AG04450 (cell line): ENCODE results near the gene COL13A1. TPM values are rescaled to one million over a fixed set of nuclear protein-coding genes. Genes with fewer than 3 reads are reported as not detected.

Experiments used
- CTCF ChIA-PET: fragments of 300-600, 350-600 bp; formaldehyde crosslinking; extraction: SDS; loops from one replicate; lab custom pipeline; 2022; ENCODE audit warnings: antibody characterized with exemption, inconsistent platforms; lab: Charles Lee
- POLR2A ChIA-PET: fragments of 350-600 bp; formaldehyde crosslinking; extraction: SDS; loops from one replicate; lab custom pipeline; 2021; ENCODE audit warnings: antibody characterized with exemption, inconsistent platforms; lab: Yijun Ruan, JAX
- DNase-seq: peaks from one replicate; pipeline ENCODE4 v3.0.0-alpha.2; 2011; ENCODE audit warnings: low read depth, low spot score
- H3K27ac ChIP-seq: one replicate; pipeline ENCODE4 v1.5.1; 2012; ENCODE audit warnings: low read depth, low read length, control low read depth
- H3K27me3 ChIP-seq: one replicate; pipeline ENCODE4 v1.6.0; 2012; ENCODE audit warnings: low read length; ENCODE audit not compliant: control insufficient read depth, insufficient read depth
- H3K4me3 ChIP-seq: 2 replicates; pipeline ENCODE4 v1.5.1; 2011; ENCODE audit warnings: mild to moderate bottlenecking, low read depth, low read length, control low read depth
- H3K9me3 ChIP-seq: 2 replicates; pipeline ENCODE4 v1.5.1; 2012; ENCODE audit warnings: low read length; ENCODE audit not compliant: control insufficient read depth, insufficient read depth
- polyA plus RNA-seq: library from polyadenylated mRNA; depleted of rRNA; stranded (reverse); fragments of >200 nt; gene quantifications from 2 replicates; pipeline ENCODE4 v1.2.3, GENCODE V29; 2011
- TF ChIP-seq, protein P1 (sequence below): IDR thresholded peaks from 2 replicates; pipeline ENCODE4 v1.5.1; 2011; ENCODE audit warnings: low read depth, low read length, control low read depth, inconsistent platforms

Gene COL13A1
- polyA plus RNA-seq, 1 experiment, result 13.1 TPM

DNA sequence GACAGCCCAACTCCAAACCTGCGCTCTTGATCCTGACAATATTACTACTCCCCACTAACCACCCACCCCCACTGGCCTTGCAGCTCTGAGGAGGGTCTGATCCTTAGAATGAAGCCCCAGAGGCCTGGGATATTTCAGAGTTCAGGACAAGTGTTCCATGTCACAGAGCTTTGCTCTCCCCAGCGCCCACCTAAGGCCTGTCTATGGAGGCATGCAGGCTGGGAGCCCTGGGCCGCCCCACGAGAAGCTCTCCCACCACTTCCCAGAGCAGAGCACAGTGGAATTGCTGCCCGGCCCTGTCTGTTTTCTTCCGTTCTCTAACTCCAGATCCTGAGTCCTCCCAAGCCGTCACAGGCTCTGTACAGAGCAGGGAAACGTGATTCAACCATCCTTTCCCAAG is 74.6 kb downstream of the COL13A1 start:
- DNase-seq, result no peak
- CTCF ChIA-PET, result interaction anchor here (1.2 kb wide), 1 partner anchor 25 kb away, joined by 3 read pairs; no protein-coding TSS in a partner anchor

DNA sequence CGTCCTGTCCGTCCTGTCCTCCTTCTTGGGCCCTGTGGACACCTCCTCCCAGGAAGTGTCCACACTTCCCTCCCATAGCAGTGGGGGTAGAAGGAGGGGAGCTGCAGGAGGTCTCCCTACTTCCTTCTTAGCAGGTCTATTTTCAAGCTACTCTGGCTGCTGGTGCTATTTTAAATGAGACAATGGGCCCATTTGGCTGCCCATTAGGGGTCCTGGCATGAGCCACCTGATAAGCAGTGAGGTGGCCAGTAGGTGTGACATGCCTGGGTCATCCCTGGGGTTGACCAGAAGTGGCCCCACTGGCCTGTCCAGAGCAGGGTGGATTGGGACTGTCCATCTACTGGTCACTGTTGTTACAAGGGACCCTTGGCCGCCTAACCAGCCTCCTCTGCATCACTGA is 75.2 kb downstream of the COL13A1 start:
- H3K27me3 ChIP-seq, result no peaks in the 10 kb centered on the region
- H3K4me3 ChIP-seq, result no peak overlapping the region
- POLR2A ChIA-PET, result no interaction called here
- H3K9me3 ChIP-seq, result no peaks in the 10 kb centered on the region
- CTCF ChIA-PET, result interaction anchor here (1.5 kb wide), 1 partner anchor 38 kb away, joined by 4 read pairs; no protein-coding TSS in a partner anchor
- TF ChIP-seq, protein P1, sequence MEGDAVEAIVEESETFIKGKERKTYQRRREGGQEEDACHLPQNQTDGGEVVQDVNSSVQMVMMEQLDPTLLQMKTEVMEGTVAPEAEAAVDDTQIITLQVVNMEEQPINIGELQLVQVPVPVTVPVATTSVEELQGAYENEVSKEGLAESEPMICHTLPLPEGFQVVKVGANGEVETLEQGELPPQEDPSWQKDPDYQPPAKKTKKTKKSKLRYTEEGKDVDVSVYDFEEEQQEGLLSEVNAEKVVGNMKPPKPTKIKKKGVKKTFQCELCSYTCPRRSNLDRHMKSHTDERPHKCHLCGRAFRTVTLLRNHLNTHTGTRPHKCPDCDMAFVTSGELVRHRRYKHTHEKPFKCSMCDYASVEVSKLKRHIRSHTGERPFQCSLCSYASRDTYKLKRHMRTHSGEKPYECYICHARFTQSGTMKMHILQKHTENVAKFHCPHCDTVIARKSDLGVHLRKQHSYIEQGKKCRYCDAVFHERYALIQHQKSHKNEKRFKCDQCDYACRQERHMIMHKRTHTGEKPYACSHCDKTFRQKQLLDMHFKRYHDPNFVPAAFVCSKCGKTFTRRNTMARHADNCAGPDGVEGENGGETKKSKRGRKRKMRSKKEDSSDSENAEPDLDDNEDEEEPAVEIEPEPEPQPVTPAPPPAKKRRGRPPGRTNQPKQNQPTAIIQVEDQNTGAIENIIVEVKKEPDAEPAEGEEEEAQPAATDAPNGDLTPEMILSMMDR, result no peak
- DNase-seq, result no peak
- no peak overlapping the region for H3K27ac ChIP-seq

More for the DNA sequence above, 74.6 kb downstream of the COL13A1 start:
- no peaks in the 10 kb centered on the region for H3K9me3 ChIP-seq
- H3K27ac ChIP-seq, result no peak overlapping the region
- H3K27me3 ChIP-seq, result no peaks in the 10 kb centered on the region
- no peak overlapping the region for H3K4me3 ChIP-seq
- TF ChIP-seq, protein P1, result no peak
- POLR2A ChIA-PET, result no interaction called here

DNA sequence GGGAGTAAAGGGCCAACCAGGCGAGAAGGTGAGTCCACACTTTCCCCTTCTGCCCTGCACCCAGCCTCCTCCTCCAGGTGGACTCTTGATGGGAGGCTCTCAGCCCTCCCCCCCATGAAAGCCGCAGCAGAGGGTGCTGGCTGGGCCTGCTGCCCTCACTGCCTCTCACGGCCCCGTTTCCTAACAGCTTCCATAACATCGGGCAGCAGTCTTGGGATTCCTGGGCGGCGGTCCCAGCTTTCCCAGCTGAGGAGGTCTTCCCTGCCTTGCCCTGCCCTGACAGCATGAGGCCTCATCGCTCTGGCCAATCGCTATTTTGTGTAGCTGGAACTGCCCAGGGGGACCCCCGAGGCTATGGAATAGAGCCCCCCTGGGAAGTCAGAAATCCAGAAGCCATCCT is 76.3 kb downstream of the COL13A1 start:
- Histone ChIP-seq H3K9me3 (no peaks in the 10 kb centered on the region), H3K4me3 (no peak overlapping the region), H3K27ac (no peak overlapping the region), H3K27me3 (no peaks in the 10 kb centered on the region)
- POLR2A ChIA-PET, result no interaction called here
- TF ChIP-seq, protein P1, result no peak
- no peak for DNase-seq
- CTCF ChIA-PET, result interaction anchor here (1.5 kb wide), 2 partner anchors 37 to 78 kb away, joined by 3 to 4 read pairs; no protein-coding TSS in a partner anchor

DNA sequence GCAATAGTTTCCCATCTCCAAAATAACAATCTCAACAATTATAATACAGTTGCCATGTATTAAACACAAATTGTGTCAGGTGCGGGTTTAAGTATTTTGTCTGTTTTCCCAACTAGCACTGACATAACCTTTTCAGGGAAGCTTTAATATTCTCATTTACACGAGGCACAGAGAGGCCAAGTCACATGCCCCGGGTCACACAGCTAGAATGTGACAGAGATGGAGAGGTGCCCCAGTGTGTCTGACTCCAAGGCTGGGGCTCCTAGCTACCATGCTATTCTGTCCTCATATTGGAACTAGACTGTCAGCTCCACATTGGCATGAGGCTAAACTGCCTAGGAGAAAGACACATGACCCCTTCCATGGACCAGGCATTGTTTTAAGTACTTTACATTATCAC is 77.2 kb downstream of the COL13A1 start:
- Histone ChIP-seq H3K27ac (no peak overlapping the region), H3K4me3 (no peak overlapping the region), H3K9me3 (no peaks in the 10 kb centered on the region), H3K27me3 (no peaks in the 10 kb centered on the region)
- DNase-seq, result no peak
- TF ChIP-seq, protein P1, result no peak
- ChIA-PET CTCF (interaction anchor here (1.5 kb wide), 1 partner anchor 79 kb away, joined by 3 read pairs; no protein-coding TSS in a partner anchor), POLR2A (no interaction called here)

DNA sequence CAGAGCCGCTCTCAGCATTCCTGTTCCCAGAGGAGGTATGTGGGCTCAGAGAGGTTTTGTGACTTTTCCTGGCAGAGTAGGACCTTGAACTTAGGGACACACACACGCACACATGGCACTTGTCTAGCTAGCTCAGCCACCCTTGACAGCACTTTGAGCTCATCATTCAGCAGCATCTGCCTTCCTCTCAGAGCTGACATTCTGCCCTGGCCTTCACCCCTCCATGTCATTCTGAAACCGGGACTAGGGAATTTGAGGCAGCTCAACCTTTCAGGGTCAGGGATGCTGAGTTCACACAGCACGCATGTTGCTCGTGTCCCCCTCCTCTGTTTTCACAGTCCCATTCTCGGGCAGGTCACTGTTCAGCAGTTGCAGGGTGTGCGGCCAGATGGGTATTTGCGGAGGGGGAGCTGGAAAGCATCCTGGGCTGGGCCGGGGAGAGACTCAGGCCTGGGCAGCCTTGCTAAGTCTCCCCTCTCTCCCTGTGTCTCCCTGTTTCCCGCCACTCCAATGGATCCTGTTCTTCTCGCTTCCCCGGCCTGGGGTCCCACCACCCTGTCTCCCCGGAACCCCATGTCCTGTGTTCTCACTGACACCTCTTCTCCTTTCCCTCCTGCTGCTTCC is 78.0 kb downstream of the COL13A1 start:
- no peak overlapping the region for H3K27ac ChIP-seq
- no peaks in the 10 kb centered on the region for H3K9me3 ChIP-seq
- ChIA-PET CTCF (interaction anchor here (1.5 kb wide), 1 partner anchor 9 kb away, joined by 3 read pairs; no protein-coding TSS in a partner anchor), POLR2A (no interaction called here)
- no peak for DNase-seq
- no peak overlapping the region for H3K4me3 ChIP-seq
- TF ChIP-seq, protein P1, result no peak
- no peaks in the 10 kb centered on the region for H3K27me3 ChIP-seq
